ENCODE results near the gene AGBL1.
"Not testable (repeated sequence)": the region's sequence is repeated elsewhere in the genome, so short reads cannot be mapped to it uniquely, and the experiment has no call there.

AGBL1 gene

GRCh38 chr15:86515625-86516024 lies 436.0 kb downstream of the AGBL1 start:
- Histone ChIP-seq H3K27ac (replicated peaks) (no peak overlapping the region), H3K4me3 (replicated peaks; ENCODE audit: insufficient read depth, low read length) (no peak overlapping the region), H3K27me3 (ENCODE audit: insufficient read depth, poor library complexity, severe bottlenecking) (no peaks in the 10 kb centered on the region)
- DNase-seq (ENCODE audit: low read depth in 1 of 2, low spot score in 1 of 2), result no peak
- TF ChIP-seq GABPA (IDR thresholded peaks at IDR 0.05; ENCODE audit: low read depth), result no peak
- no peak for TF ChIP-seq SPI1 (IDR thresholded peaks at IDR 0.05; ENCODE audit: borderline replicate concordance, low read depth)
- no peak for TF ChIP-seq CTCF (IDR thresholded peaks at IDR 0.05; ENCODE audit: insufficient read depth, low read length)
- no peak for TF ChIP-seq POLR2AphosphoS5 (IDR thresholded peaks at IDR 0.05; ENCODE audit: low read depth)
- no peak for TF ChIP-seq REST (IDR thresholded peaks at IDR 0.05; ENCODE audit: insufficient replicate concordance, low read depth)

- H3K27me3 ChIP-seq (ENCODE audit: insufficient read depth, poor library complexity, severe bottlenecking), result no peaks in the 10 kb centered on the region
- no peak overlapping the region for H3K4me3 ChIP-seq (replicated peaks; ENCODE audit: insufficient read depth, low read length)
- TF ChIP-seq CTCF (IDR thresholded peaks at IDR 0.05; ENCODE audit: insufficient read depth, low read length), result no peak
- no peak for TF ChIP-seq GABPA (IDR thresholded peaks at IDR 0.05; ENCODE audit: low read depth)
- TF ChIP-seq POLR2AphosphoS5 (IDR thresholded peaks at IDR 0.05; ENCODE audit: low read depth), result no peak
- no peak for TF ChIP-seq SPI1 (IDR thresholded peaks at IDR 0.05; ENCODE audit: borderline replicate concordance, low read depth)
- TF ChIP-seq REST (IDR thresholded peaks at IDR 0.05; ENCODE audit: insufficient replicate concordance, low read depth), result no peak
- no peak for DNase-seq (ENCODE audit: low read depth in 1 of 2, low spot score in 1 of 2)
- H3K27ac ChIP-seq (replicated peaks), result no peak overlapping the region
These were observed 443.1 kb downstream of the AGBL1 start for GRCh38 chr15:86522721-86523120.

GRCh38 chr15:86526938-86527690 lies 447.4 kb downstream of the AGBL1 start:
- TF ChIP-seq SPI1 (IDR thresholded peaks at IDR 0.05; ENCODE audit: borderline replicate concordance, low read depth) (no peak), REST (IDR thresholded peaks at IDR 0.05; ENCODE audit: insufficient replicate concordance, low read depth) (no peak), GABPA (IDR thresholded peaks at IDR 0.05; ENCODE audit: low read depth) (no peak), CTCF (IDR thresholded peaks at IDR 0.05; ENCODE audit: insufficient read depth, low read length) (no peak), POLR2AphosphoS5 (IDR thresholded peaks at IDR 0.05; ENCODE audit: low read depth) (no peak)
- Histone ChIP-seq H3K27me3 (ENCODE audit: insufficient read depth, poor library complexity, severe bottlenecking) (no peaks in the 10 kb centered on the region), H3K27ac (replicated peaks) (no peak overlapping the region), H3K4me3 (replicated peaks; ENCODE audit: insufficient read depth, low read length) (no peak overlapping the region)
- no peak for DNase-seq (ENCODE audit: low read depth in 1 of 2, low spot score in 1 of 2)

GRCh38 chr15:86528094-86528493 lies 448.4 kb downstream of the AGBL1 start:
- H3K27ac ChIP-seq (replicated peaks); DNase-seq (ENCODE audit: low read depth in 1 of 2, low spot score in 1 of 2); H3K27me3 ChIP-seq (ENCODE audit: insufficient read depth, poor library complexity, severe bottlenecking); H3K4me3 ChIP-seq (replicated peaks; ENCODE audit: insufficient read depth, low read length): not testable (repeated sequence)

Measured in HL-60 (cell line).